Occipital lobe (tissue), 2 donors: ENCODE results near the gene PDP2. TPM values are rescaled to one million over a fixed set of nuclear protein-coding genes. Genes with fewer than 3 reads are reported as not detected.

Experiments used
- DNase-seq: peaks from one replicate; lab custom pipeline; 2025; lab: John Stamatoyannopoulos, UW
- total RNA-seq: library from RNA; depleted of rRNA; stranded (reverse); fragments of >200 nt; gene quantifications from one replicate; pipeline ENCODE4 v1.2.3, GENCODE V29; 2014

PDP2 gene
- total RNA-seq = 9.2 TPM

DNA sequence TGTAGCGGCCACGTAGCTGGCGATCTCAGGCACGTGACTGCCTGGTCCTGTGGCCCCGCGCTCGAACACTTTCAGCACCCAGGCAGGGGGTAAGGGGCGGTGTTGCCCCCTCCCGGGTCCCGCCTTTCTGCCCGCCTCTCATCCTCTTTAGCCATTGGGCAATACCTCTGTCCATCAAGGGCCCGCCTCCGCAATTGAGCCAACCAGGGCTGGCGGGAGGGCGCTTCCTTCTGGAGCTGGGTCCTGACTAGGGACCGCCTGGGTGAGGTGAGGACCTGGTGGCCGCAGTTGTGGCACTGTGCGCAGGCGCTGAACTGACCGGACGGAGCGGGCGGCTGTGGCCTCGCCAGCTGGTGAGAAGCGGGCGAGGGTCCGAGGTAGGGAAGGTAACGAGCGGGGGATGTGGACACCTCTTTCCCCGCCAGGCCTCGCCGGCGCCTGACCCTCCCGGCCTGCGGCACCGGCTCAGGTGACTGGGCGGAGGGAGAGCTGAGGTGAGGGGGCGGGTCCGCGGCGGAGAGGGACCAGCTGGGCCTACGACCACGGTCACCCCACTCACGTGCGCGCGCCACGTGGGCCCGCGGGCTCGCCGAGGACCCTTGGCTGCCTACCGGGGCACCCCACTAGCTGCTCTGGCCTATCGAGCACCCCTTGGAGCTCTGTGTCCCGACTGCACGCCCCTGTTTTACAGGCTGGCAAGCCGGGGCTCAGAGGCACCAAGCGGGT is at the start of gene PDP2:
PDP2 (plus strand) TSS at position 228 of the 726 bp plus-strand sequence. CDS start 3,770 bp downstream, outside the sequence.
- DNase-seq = peak; percentile 97

DNA sequence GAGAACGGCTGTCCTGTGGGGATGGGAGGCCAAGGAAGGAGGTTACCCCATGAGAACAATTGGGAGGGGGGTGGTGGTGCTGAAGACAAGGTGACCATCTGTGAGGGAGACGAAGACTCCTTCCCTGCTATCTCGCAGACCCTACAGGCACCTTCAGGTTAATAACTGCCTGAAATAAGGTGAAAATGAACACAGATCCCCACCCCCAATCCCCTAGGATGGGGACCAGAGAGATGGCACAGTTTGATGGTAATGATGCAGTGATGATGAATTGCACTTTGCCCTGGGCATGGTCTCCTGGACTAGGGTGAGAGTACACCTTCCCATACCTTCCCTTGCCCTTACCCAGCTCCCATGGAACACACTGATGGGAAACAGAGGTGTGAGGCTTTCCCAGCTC is 48.1 kb upstream of the PDP2 start:
- no peak for DNase-seq

- no peak for DNase-seq
These were observed 47.5 kb upstream of the PDP2 start for GRCh38 chr16:66832661-66833305.

DNA sequence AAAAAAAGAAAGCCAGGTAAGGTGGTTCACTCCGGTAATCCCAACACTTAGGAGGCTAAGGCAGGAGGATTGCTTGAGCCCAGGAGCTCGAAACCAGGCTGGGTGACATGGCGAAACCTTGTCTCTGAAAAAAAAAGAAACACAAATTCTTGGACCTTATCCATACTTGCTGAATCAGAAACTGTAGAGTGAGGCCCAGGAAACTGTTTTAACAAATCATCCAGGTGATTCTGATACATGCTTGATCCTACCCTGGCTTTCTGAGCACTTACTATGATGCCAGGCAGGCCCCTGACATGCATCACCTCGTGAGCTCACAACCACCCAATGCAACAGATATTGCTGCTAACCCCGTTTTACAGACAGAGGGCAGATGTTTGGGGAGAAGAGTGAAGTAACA is 45.6 kb upstream of the PDP2 start:
- no peak for DNase-seq

DNA sequence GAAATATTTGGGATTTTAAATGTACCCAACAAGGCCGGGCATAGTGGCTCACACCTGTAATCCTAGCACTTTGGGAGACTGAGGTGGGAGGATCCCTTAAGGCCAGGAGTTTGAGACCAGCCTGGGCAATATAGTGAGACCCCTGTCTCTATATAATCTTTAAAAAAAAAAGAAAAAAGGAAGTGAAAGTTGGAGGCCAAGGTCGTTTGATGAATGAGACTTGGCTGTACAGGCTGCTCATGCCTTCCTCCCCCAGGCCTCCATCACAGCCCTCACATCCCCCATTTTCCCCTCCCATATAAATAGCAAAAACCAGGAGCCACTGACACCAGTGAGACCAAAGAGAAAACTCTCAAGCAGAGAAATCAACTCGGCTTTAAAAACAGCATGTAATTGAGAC is 39.4 kb upstream of the PDP2 start:
- DNase-seq = no peak

DNA sequence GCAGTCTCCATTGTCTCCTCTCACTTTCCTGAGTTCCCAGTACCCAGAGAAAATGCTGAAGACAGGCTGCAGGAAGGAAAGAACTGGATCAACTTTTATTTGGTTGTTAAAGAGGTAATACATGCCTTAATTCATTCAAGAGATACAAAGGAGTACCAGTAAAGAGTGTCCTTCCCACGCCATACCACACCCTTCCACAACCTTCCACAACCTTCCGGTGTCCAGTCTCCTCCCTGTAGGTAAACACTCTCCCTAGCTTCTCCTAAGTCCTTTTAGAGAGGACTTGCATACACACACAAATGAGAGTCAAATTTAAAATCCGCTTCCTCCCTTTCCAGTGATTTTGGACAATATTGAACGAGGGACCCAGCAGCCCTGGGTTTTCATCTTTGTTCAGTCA is 38.9 kb upstream of the PDP2 start:
- DNase-seq = no peak

DNA sequence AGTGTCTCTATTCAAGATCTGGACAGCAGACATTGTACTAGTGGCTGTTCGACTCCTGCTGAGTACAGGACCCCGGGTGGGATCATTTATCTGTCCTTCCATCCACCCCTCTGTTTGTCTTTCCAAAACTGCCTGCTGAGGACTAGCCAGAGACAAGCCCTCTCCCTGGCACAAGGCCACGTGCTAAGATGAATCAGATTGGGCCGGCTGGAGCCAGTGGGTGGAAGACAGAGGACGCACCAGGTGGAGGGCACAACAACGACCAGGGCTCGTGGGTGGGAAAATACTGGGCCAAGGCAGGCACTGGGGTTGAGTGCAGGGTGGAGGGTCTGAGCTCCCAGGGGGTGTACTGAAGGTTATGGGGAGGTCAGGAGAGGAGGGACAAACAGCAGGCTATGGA is 37.5 kb upstream of the PDP2 start:
- peak; percentile 11 for DNase-seq

GRCh38 chr16:66843191-66843590 is 37.1 kb upstream of the PDP2 start:
- no peak for DNase-seq

DNA sequence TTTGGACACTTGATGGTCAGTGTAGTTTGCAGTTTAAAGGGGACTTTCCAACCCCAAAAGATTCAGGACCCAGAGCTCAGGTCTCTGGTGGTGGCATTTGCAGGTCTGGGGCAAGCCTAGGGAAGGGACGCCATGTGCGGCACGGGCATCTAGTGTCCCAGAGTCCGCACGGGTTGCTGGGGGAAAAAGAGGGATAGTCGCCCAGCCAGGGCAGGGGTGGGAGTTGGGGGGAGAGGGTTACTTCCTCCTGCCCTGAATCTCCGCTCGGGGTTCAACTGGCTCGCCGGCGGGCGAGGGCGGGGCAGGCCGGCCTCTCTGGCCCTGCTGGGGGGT is 36.3 kb upstream of the PDP2 start:
- DNase-seq = no peak

GRCh38 chr16:66844342-66845079 is 35.8 kb upstream of the PDP2 start, which contains the start of gene CA7:
TSS of gene CA7 (plus strand) at chr16:66844414. CDS start at chr16:66844488, 74 bp downstream.
- DNase-seq = peak; percentile 13

- DNase-seq = no peak
These were observed 35.3 kb upstream of the PDP2 start for GRCh38 chr16:66845080-66845410.

- DNase-seq = peak; percentile 72
These were observed 34.5 kb upstream of the PDP2 start for GRCh38 chr16:66845791-66846221.

GRCh38 chr16:66846266-66846665 is 34.0 kb upstream of the PDP2 start:
- DNase-seq = no peak

DNA sequence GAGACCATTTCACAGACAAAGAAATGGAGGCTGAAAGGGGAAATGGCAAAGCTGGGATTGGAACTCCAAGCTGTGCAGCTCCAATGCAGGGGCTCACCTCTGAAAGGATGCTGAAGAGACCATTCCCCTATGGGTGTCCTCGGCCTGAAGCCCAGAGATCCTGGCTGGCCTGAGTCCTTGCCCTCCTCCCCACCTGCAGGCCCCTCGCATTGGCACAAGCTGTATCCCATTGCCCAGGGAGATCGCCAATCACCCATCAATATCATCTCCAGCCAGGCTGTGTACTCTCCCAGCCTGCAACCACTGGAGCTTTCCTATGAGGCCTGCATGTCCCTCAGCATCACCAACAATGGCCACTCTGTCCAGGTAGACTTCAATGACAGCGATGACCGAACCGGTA is 33.5 kb upstream of the PDP2 start:
- DNase-seq = no peak

DNA sequence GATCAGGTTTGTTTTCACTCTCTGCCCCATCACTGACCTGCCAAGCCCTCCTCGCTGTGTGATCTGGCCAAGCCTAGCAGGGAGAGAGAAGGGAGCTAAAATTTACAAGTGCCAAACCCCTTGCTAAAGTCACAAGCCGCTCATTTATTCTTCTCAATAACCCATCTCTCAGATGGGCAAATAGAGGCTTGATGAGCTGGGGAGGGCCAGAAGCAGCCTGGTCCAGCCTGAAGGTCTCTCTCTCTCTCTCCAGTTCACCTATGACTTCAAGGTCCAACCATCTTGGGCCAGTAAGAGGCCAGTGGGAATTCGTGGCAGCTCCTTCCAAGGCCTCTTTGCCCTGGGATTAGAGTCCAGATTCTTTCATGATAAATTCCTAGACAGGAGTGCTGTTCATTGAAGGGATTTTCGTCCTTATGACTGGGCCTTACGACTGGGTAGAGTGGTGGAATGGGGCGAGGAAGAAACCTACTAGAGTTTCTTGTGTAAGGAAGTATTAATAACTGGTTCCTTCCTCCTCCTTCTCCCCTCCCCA is 32.7 kb upstream of the PDP2 start:
- DNase-seq = no peak

- no peak for DNase-seq
These were observed 32.1 kb upstream of the PDP2 start for GRCh38 chr16:66848172-66848571.

DNA sequence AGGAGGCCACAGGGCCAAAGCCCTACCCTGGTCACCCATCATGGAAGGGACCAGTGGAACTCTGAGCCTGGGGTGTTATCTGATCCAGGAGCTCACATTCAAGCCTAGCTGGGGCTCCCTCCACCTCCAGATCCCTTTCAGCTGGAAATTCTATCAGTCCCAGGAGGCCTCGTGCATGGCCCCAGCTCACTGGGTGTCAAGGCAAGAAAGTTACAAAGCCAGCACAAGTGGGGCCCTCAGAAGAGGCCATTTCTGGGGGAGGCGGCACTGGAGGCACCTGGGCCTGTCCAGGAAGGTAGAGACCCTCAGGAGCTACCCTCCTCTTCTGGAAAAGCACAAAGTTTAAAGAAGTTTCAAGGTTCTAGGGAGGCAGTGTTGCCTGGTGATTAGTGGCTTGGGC is 31.3 kb upstream of the PDP2 start:
- DNase-seq = no peak

DNA sequence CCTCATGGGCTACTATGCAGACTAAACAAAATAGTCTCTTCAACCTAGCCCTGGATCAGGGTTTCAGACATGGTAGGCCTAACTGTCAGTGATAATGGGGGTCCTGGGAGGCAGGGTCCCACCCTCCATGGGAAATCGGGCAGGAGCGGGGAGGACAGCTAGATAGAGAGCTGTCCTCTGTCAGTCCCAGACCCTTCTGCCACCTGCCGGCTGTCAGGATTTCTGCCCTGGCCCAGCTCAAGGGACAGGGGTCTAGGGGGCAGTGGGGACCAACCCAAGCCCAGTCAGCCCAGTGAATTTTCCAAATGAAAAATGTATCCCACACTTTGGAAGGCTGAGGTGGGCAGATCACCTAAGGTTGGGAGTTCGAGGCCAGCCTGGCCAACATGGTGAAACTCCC is 30.8 kb upstream of the PDP2 start:
- no peak for DNase-seq

DNA sequence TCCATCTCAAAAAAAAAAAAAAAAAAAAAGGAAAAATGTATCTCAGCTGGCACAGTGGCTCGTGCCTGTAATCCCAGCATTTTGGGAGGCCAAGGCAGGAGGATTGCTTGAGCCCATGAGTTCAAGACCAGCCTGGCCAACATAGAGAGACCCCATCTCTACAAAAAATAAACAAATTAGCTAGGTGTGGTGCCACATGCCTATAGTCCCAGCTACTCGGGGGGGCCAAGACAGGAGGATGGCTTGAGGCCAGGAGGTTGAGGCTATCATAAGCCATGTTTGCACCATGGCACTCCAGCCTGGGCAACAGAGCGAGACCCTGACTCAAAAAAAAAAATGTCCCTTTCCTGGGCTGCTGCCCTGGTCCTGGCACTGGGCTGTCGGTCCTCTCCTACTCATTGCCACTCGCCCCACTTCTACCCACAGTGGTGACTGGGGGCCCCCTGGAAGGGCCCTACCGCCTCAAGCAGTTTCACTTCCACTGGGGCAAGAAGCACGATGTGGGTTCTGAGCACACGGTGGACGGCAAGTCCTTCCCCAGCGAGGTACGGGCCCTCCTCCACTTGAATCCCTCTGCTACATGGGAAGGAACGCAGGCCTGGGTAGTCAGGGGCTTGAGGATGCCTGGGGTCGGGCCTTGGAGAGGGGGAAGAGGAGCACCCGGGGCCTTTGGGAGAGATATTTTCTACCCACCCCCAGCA is 30.1 kb upstream of the PDP2 start:
- no peak for DNase-seq

DNA sequence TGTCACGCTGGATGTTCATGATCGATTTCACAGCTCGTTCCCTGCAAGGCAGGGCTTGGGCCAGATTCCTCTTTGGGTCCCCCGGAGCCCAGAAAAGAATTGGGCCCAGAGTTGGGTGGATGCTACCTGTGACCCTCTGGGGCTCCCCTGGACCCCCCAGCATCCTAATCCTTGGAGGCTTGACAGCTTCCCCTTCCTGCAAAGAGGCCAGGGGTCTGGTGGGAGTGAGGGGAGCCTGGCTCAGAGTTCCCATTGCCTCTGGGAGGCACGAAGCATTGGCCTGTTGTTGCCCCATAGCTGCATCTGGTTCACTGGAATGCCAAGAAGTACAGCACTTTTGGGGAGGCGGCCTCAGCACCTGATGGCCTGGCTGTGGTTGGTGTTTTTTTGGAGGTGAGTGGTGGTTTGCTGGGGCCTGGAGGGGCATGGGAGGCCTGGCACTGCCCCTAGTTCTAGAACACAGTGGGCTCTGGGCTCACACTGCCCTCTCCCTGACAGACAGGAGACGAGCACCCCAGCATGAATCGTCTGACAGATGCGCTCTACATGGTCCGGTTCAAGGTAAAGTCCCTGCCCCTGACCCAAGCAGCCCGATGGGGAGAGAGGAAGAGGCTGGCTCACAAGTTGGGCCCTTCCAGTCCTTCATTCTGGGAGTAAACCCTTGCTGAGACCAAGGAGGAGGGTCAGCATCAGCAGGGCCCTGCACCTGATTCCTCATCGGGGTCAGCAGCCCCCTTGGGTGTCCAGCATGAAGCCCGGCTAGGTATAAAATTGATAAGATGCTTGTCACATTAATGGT is 28.9 kb upstream of the PDP2 start:
- no peak for DNase-seq
